Putamen (tissue), 1 donor: ENCODE measurements around the gene BMP7.
"Not testable (repeated sequence)": the region's sequence is repeated elsewhere in the genome, so short reads cannot be mapped to it uniquely, and the experiment has no call there.

ENCODE experiments used
- DNase-seq: peaks from one replicate; pipeline ENCODE4 v3.0.0-alpha.2; 2016; ENCODE audit warnings: low spot score

The BMP7 gene

DNA sequence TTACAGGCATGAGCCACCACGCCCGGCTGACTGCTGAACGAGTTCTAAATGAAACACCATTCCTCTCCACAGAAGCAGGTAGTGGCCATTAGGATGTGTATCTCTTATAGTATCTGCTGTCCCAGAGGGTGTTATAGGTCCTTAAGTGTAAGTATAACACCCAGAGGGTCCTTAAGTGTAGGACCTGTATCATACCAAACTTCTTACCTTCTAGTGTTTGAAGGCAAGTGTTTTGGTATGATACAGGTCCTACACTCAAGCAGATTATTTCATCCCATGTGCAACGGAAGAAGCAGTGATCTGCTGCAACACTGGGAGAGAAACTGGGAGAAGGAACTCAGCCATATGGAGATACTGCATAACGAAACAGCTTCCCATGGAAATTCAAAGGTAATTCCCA lies 17.4 kb downstream of the BMP7 start:
- no peak for DNase-seq

DNA sequence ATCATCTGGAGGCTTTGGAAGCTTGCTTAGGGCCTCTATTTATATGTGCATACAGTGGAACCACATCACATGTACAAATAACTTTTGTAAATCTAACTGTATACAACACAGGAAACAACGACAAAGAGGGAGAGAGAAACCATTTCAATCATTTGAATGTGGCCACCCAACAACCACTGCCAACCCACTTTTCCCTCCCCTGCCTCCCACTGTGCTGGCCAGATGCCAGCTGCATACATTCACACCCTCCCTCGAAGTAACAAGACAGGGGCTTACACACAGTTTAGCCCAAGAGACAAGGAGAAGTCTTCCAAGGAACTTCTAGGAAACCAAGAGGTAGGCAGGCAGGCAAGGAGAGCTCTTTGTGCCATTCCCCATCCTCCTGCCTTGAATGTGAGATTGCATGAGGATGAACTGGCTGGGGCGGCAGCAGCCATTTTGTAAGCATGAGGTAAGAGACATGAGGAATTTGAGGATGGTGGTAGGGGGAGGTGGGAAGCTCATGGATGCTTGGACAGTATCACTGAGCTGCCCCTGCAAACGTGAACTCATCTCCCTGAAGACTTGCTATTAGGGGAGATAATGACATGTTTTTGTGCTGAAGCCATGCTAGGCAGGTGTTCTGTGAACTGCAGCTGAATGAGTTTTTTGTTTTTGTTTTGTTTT lies 18.2 kb downstream of the BMP7 start:
- DNase-seq, result no peak

- DNase-seq, result no peak
Observed at GRCh38 chr20:57247292-57247965, 19.0 kb downstream of the BMP7 start.

DNA sequence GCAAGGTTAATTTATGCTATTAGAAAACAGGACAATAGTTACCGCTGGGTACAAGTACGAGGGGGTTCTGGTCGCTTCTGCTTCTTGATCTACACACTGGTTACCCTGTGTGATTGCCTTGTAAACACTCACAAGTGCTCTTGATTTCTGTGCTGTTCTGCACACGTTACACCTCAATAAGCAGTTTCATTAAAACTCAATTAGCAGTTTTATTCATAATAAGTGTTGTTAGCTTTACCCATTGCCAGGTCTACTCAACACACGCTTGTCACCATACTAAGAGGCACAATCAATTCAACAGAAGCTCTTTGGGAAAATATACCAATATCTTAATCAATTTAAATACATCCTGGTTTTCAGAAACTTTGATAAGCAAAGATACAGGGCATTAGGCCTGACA lies 20.4 kb downstream of the BMP7 start:
- DNase-seq, result no peak

- no peak for DNase-seq
Observed at GRCh38 chr20:57244627-57245214, 21.7 kb downstream of the BMP7 start.

GRCh38 chr20:57244221-57244585 lies 22.2 kb downstream of the BMP7 start:
- no peak for DNase-seq

- DNase-seq, result no peak
Observed at GRCh38 chr20:57243480-57244220, 22.8 kb downstream of the BMP7 start.

DNA sequence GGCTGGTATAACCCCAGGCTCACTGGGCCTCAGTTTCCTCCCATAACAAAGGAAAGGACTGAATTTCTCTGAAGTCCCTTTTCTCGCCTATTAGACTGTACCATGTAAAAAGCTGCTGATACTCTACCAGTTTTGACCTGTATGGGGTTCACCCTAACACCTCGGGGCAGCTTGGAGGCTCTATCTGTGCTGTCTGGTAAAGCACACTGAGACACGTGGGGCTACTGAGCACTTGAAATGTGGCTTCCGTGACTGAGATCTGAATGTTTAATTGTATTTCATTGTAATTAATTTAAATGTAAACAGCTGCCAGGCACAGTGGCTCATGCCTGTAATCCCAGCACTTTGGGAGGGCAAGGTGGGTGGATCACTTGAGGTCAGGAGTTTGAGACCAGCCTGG lies 24.0 kb downstream of the BMP7 start:
- no peak for DNase-seq

DNA sequence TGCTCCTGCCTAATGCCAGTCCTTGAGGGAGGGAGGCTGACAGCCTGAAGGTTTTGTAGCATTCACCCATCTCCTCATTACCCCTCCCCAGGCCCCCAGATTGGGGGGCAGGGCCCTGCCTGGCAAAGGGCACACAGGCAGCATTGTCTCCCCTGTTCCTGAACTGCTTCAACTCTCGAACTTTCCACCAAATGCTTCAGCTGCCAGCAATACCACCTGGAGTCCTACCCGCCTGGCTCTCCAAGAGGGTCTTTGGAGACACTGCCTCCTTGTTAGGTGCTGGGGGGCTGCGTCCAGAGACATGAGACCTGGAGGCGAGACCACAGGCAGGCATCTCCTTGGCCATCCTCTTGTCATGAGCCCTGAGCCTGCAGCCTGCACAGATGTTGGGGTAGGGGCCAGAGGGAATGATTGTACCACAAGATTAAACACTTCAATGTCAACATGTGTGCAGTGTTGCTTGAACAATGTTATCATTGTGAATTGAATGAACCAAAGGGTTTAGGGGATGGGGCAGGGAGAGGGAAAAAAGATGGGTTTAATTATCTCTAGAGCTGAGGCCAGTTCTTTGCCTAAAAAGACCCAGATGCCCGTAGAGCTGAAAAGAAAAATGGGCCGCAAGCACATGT lies 25.0 kb downstream of the BMP7 start:
- DNase-seq, result no peak

- DNase-seq, result no peak
Observed at GRCh38 chr20:57240581-57241362, 25.7 kb downstream of the BMP7 start.

GRCh38 chr20:57239725-57240124 lies 26.7 kb downstream of the BMP7 start:
- DNase-seq, result not testable (repeated sequence)

GRCh38 chr20:57239324-57239723 lies 27.1 kb downstream of the BMP7 start:
- DNase-seq, result not testable (repeated sequence)

GRCh38 chr20:57238089-57238488 lies 28.4 kb downstream of the BMP7 start:
- DNase-seq, result no peak

DNA sequence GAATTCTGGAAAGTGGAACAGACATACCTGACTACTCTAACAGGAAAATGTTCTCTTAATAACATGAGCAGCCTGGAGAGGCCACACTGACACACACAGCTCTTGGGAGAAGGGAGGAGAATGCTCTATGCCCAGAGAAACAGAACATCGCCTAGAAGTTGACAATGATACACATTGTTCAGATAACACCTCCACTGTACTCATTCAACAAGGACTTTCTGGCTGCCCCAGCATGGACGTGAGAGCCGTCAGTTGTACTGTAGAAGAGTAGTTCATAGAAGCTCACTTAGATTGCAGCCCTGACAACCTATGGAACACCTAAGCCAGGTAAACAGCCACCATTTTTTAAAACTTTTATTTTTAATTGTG lies 28.9 kb downstream of the BMP7 start:
- no peak for DNase-seq

GRCh38 chr20:57236813-57237584 lies 29.4 kb downstream of the BMP7 start:
- DNase-seq, result no peak

DNA sequence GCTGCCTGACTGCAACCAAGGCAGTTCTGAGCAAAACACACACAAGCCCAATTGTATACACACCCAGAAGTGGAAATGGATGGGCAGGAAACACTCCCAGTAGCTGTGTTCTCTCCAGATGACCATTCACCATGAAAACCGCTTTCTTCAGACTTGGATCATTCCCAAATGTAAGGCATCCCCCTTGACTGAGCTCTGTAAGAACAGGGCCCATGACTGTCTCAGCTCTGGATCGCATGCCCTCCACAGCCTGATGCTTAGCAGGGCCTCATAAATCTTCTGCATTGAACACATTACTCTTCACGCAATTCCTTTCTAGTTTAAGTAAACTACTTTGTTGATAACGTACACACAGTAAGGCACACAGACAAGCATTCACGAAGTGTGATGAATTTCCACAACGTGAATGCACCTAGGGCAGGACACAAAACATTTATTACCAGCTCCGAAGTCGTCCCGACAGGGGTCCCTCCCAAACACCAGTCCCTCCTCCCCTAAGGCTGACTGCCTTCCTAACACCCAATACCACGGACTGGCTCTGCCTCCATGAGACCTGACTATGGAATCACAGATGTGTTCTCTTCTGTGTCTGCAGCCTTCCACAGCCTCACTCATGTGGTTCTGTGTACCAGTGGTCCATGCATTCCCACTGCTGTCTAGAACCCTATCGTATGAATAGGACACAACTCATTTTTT lies 31.7 kb downstream of the BMP7 start:
- no peak for DNase-seq

- DNase-seq, result no peak
Observed at GRCh38 chr20:57231951-57232428, 34.5 kb downstream of the BMP7 start.

DNA sequence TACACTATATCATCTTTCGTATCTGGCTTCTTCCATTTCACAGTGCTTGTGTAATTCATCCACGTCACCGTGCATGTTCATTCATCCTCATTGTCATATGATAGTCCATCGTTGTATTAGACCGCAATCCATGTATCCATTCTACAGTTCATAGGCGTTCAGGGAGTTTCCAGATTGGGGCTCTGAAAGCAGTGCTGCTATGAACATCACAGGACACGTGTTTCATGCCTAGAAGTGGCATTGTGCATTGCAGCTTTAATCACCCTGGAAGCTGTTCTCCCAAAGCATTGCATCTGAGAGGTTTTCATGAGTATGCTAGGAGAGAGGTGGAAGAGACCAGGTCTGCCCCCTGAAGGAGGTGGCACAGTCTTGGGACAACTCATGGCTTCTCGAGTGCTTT lies 35.3 kb downstream of the BMP7 start:
- no peak for DNase-seq

- no peak for DNase-seq
Observed at GRCh38 chr20:57230247-57230646, 36.2 kb downstream of the BMP7 start.

DNA sequence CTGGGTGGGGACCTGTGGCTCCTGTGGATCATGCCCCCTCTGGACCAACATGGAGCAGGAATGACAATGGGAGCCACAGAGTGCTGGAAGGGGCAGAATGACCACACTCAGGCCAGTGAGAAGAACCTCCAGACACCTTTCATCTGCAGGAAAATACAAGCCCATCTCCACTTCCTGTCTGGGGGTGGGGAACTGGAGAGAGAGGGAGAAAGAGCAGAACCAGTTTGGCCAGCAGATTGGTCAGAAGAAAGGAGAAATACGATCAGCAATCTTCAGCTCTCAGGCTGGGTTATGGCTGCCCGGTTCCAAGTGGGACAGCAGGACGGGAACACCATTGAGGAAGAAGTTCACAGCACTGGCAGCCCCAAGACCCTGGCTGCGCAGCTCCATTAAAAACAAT lies 37.0 kb downstream of the BMP7 start:
- DNase-seq, result no peak
